NCI-H2171 (cell line): ENCODE results near the gene MAMDC2.

Experiments
- DNase-seq: peaks from one replicate; lab custom pipeline; 2025; lab: John Stamatoyannopoulos, UW

MAMDC2 gene

GRCh38 chr9:70262366-70262765 is 218.7 kb downstream of the MAMDC2 start:
- DNase-seq, result no peak

GRCh38 chr9:70262948-70263347 is 219.3 kb downstream of the MAMDC2 start:
- DNase-seq, result no peak

GRCh38 chr9:70263421-70263820 is 219.8 kb downstream of the MAMDC2 start:
- DNase-seq, result no peak
